Mucosa of descending colon (tissue), 3 donors: ENCODE measurements around the gene CEP192. TPM values are rescaled to one million over a fixed set of nuclear protein-coding genes. Genes with fewer than 3 reads are reported as not detected.

Source experiments
- ATAC-seq: fragments of 200-7000 bp; cut with Tn5 transposase; one replicate; pipeline ENCODE4 v1.9.1; 2020; ENCODE audit warnings: mild to moderate bottlenecking, moderate library complexity
- DNase-seq, 3 donors: peaks; one replicate each; pipeline ENCODE4 v3.0.0-alpha.2; 2020
- H3K36me3 ChIP-seq: fragments of 200-600 bp; one replicate; pipeline ENCODE4 v1.8.0; 2021; ENCODE audit warnings: low read depth, mild to moderate bottlenecking
- H3K4me1 ChIP-seq: fragments of 200-600 bp; one replicate; pipeline ENCODE4 v1.8.0; 2021; ENCODE audit warnings: low read depth, mild to moderate bottlenecking
- H3K4me3 ChIP-seq: fragments of 200-600 bp; one replicate; pipeline ENCODE4 v1.8.0; 2021; ENCODE audit warnings: mild to moderate bottlenecking
- H3K9me3 ChIP-seq: fragments of 200-600 bp; one replicate; pipeline ENCODE4 v1.8.0; 2021; ENCODE audit warnings: mild to moderate bottlenecking
- intact Hi-C, 2 donors: fragments of 100-400 bp; cut with DNase I in 1 of 2; cut with micrococcal nuclease in 1 of 2; formaldehyde crosslinking; loops; one replicate each; pipeline versions ENCODE4 v1.11.0 to v1.11.1; 2022; cut with DNase I, micrococcal nuclease
- total RNA-seq, 3 donors: library from RNA; stranded (reverse); fragmentation: NEBNext Ultra II Directional in 2 of 3; extraction: Animal tissue kit (Norgen Biotek cat#: 25700) in 2 of 3; gene quantifications; one replicate each; pipeline versions ENCODE4 v1.2.1 to v1.2.4, GENCODE V29; 2021 to 2023
- TF ChIP-seq, protein P1 (sequence below): fragments of 200-600 bp; IDR thresholded peaks from one replicate; pipeline ENCODE4 v1.8.0; 2022; ENCODE audit warnings: antibody characterized with exemption, mild to moderate bottlenecking
- donor health status: DM: no; HTN: no; CAD: no; lungs with moderate emphysema.
- donor health status: DM: no; HTN: no; CAD: no.
- donor health status: DM: no; HTN: yes; CAD: no.

Gene CEP192
- total RNA-seq, 3 donors from 2014 or later, result 22.6 to 33.6 (median 27.7) TPM

DNA sequence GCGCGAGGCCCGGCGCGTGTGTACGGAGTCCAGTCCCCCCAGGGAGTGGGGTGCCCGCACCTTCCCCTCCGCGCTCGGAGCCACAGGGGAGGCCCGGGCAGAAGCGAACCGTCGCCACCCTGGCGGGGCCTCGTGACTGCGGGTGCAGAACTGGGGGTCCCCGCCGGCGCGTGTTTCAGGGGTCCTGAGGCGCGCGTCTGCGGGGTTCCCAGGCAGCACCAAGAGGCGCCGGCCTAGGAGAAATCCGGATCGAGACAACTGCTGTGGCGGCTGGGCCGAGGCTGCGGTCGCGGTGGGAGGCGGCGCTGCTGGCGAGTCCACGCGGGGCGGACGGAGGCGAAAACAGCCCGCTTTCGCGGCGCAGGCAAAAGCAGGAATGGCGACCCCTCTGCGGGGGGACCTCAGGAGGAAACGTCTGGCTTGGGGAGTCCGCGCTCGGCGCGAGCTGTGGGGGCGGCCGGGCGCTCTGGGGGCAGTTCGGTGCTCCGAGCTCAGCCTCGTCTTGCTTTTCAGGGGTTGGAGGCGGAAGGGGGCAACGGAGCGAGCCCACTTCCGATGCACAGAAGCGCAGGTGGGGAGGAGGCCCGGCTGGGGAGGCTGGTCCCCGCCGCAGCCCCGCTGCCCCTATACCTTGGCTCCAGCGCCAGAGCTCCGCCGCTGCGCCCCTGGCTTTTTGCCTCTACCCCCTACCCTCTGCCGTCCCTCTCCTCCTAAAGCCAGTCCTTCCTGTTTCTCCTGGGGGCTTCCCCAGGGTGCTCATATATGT lies 145.9 kb downstream of the CEP192 start:
- Histone ChIP-seq H3K4me1 (no peaks in the 10 kb centered on the region), H3K9me3 (no peaks in the 10 kb centered on the region), H3K4me3 (peak overlapping the region; percentile 55), H3K36me3 (no peaks in the 10 kb centered on the region)
- TF ChIP-seq, protein P1, sequence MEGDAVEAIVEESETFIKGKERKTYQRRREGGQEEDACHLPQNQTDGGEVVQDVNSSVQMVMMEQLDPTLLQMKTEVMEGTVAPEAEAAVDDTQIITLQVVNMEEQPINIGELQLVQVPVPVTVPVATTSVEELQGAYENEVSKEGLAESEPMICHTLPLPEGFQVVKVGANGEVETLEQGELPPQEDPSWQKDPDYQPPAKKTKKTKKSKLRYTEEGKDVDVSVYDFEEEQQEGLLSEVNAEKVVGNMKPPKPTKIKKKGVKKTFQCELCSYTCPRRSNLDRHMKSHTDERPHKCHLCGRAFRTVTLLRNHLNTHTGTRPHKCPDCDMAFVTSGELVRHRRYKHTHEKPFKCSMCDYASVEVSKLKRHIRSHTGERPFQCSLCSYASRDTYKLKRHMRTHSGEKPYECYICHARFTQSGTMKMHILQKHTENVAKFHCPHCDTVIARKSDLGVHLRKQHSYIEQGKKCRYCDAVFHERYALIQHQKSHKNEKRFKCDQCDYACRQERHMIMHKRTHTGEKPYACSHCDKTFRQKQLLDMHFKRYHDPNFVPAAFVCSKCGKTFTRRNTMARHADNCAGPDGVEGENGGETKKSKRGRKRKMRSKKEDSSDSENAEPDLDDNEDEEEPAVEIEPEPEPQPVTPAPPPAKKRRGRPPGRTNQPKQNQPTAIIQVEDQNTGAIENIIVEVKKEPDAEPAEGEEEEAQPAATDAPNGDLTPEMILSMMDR, result no peak
- intact Hi-C loops, result no loop called here
- DNase-seq, result peak; percentile 50 to 75 (median 70)
- peak; percentile 51 for ATAC-seq

DNA sequence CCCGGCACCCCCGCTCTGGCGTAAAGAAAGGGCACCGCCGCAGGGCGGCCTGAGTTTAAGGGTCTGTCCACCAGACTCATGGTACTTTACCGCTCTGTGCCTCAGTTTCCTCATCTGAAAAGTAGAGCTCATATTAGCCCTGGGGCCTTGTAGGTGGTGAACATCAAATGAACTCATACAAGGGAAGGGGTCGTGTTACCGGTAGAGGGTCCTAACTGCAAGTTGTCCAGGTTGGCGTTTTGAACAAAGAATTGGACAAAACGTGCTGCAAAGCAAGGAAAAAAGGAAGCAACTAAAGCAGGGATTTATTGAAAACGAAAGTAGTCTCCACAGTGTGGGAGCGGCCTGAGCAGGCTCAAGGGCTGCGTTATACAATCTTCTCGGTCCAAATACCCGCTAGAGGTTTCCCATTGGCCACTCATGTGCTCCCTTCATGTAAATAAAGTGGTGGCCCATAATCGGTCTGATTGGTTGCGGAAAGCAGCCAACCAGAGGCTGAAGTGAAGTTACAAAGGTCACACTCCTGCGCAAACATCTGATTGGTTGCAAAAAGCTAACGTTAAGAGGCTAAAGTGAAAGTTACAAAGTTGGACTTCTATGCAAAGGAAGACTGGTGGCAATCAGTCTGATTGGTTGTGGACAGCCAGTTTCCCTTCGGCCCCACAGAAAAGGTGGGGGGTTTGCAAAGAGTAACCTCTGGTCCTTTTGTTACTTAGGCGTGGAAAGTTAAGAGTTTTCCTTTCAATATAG lies 146.7 kb downstream of the CEP192 start:
- Histone ChIP-seq H3K4me3 (peak overlapping the region; percentile 55), H3K9me3 (no peaks in the 10 kb centered on the region), H3K36me3 (no peaks in the 10 kb centered on the region), H3K4me1 (no peaks in the 10 kb centered on the region)
- DNase-seq (peak; percentile 70 to 88 (median 74)), ATAC-seq (peak; percentile 94)
- TF ChIP-seq, protein P1, result no peak
- intact Hi-C loops, result no loop called here

DNA sequence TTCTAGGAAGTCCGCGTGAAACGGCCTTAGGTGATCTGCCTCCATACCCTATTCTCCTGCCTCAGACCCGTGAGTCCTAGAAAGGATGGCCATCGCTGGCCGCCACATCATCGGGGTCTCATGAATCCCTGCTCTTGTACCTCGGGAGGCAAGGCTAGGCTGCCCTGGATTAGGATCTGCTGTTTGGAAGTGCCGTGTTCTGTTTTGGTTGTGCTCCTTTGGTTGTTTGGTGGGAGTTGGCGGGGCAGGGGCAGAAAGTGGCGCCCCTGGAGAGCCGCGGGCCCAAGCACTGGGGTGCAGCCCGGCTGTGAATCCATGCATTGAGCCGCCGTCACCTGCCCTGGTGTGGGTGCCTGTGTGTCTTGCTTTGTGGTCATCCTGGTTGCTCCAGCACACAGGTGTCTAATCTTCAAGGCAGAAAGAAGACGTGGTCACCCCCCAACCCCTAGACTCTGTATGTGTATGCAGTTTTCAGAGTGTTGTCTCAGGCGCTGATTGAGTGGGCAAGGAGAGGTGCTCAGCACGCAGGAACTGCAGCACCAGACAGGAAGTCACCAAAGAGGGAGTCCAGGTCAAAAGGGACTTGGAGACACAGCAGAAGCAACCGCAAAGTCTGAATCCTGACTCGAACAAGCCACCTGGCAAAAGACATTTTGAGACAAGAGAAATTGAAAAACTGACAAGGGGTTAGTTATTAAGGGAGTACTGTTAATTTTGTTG lies 147.4 kb downstream of the CEP192 start:
- Histone ChIP-seq H3K4me3 (no peak overlapping the region), H3K36me3 (no peaks in the 10 kb centered on the region), H3K9me3 (peaks cover 5% of the 10 kb centered on the region), H3K4me1 (no peaks in the 10 kb centered on the region)
- ATAC-seq (no peak), DNase-seq (peak in 1 of 3 donors; percentile 56)
- intact Hi-C loops, result no loop called here
- TF ChIP-seq, protein P1, result no peak

DNA sequence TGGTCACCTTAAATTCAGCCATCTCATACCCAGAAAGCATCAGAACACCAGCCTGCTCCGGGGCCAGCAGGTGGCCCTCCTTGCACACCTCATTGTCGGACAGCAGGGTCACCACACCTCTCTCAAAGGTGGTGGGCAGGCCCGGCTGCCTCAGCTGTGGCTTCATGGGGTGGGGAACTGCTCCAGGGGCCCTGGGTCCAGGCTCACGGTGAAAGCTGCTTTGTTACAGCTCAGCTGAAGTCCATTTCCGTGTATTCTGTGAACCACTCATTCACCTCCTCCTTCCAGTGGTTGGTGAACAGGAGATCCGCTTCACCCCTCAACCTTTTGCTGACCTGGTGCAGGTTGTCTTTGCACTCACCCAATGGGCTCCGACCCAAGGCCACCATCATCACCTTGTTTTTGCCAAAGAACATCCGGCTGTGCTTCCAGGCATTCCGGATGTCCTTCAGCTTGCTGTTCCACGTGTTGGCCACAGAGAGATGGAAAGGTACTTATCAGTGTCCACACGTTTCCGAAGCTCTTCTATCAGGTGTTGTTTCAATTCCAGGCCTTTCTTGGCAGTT lies 148.8 kb downstream of the CEP192 start:
- H3K4me3 ChIP-seq, result no peak overlapping the region
- TF ChIP-seq, protein P1, result no peak
- DNase-seq (peak in 1 of 3 donors; percentile 12), ATAC-seq (no peak)
- peaks cover 16% of the 10 kb centered on the region for H3K9me3 ChIP-seq
- H3K4me1 ChIP-seq, result no peaks in the 10 kb centered on the region
- intact Hi-C loops, result no loop called here
- H3K36me3 ChIP-seq, result no peaks in the 10 kb centered on the region

DNA sequence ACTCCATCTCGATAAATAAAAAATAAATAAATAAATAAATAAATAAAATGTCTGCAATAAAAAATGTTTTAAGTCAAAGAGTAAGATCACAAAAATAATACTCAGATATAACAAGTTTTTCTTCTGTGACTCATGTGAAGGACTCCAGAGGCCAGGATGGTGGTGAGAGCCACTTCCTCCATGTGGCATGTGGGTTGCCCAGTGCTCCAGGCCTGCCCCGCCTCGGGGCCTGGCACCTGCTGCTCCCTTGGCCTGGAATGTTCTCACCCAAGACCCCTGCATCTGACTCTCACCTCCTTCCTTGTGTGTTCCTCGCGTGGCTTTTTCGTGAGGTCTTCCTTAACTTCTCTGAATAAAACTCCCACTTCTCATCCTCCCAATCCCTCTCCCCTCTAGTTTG lies 150.0 kb downstream of the CEP192 start:
- TF ChIP-seq, protein P1, result no peak
- intact Hi-C loops, result no loop called here
- no peak for DNase-seq
- H3K4me1 ChIP-seq, result no peaks in the 10 kb centered on the region
- peaks cover 16% of the 10 kb centered on the region for H3K9me3 ChIP-seq
- H3K4me3 ChIP-seq, result no peak overlapping the region
- no peaks in the 10 kb centered on the region for H3K36me3 ChIP-seq
- no peak for ATAC-seq
